Loucy (cell line): ENCODE measurements around the gene MED31.

Experiments
- CTCF ChIP-seq: fragments of 200-600 bp; sonication (generic); conservative IDR thresholded peaks from 2 replicates; pipeline ENCODE4 v1.5.1; 2014; ENCODE audit warnings: mild to moderate bottlenecking, antibody characterized with exemption, low read length
- EZH2phosphoT487 ChIP-seq: fragments of 200-600 bp; IDR thresholded peaks from 2 replicates; pipeline ENCODE4 v1.6.1; 2018; ENCODE audit warnings: antibody characterized with exemption, mild to moderate bottlenecking, moderate library complexity, borderline replicate concordance

- no peak for TF ChIP-seq CTCF
- TF ChIP-seq EZH2phosphoT487 = no peak
Observed at GRCh38 chr17:6637458-6637840, 14.0 kb downstream of the MED31 start.
